ENCODE results near the gene TUBB. TPM values are rescaled to one million over a fixed set of nuclear protein-coding genes. Genes with fewer than 3 reads are reported as not detected.

TUBB gene
- total and polyA plus RNA-seq, 2 donors (not counting 3 experiments of a cell fraction or from before 2014, with no cell fraction given), result 1,276 to 1,408 TPM

GRCh38 chr6:30757261-30757904 lies 37.2 kb downstream of the TUBB start:
- Histone ChIP-seq H3K4me3 (replicated peaks in 1 of 3; ENCODE audit: insufficient read depth in 1 of 3, low read depth in 1 of 3, low read length in 3 of 3) (no peak overlapping the region), H3K9ac (replicated peaks; ENCODE audit: extremely low read depth, insufficient read depth, low read length) (no peak overlapping the region), H3K4me1 (ENCODE audit: control insufficient read depth, extremely low read depth, insufficient read depth, low read length) (peaks cover 29% of the 10 kb centered on the region), H3K9me3 (replicated peaks; ENCODE audit: control insufficient read depth, insufficient read depth, low read length) (no peaks in the 10 kb centered on the region), H3K27me3 (ENCODE audit: control insufficient read depth in 2 of 2, insufficient read depth in 2 of 2, low read length in 2 of 2) (no peaks in the 10 kb centered on the region), H2AFZ (ENCODE audit: low read depth, low read length) (no peak overlapping the region), H3K9me1 (replicated peaks; ENCODE audit: control insufficient read depth, extremely low read depth, insufficient read depth, low read length) (no peaks in the 10 kb centered on the region), H3K4me2 (ENCODE audit: insufficient read depth, low read length) (no peak overlapping the region), H3K27ac (ENCODE audit: insufficient read depth, low read depth, low read length) (no peak overlapping the region), H3K79me2 (ENCODE audit: control insufficient read depth, insufficient read depth, low read length) (no peaks in the 10 kb centered on the region), H4K20me1 (replicated peaks; ENCODE audit: control insufficient read depth, extremely low read depth, insufficient read depth, low read length) (no peaks in the 10 kb centered on the region), H3K36me3 (ENCODE audit: control insufficient read depth in 2 of 2, extremely low read depth in 1 of 2, insufficient read depth in 2 of 2, low read length in 2 of 2) (no peaks in the 10 kb centered on the region)
- CTCF ChIA-PET, result interaction anchor here (0.9 to 1.6 kb wide), 3 partner anchors 12 to 64 kb away, joined by 3 to 4 read pairs (median 3); no protein-coding TSS in a partner anchor
- TF ChIP-seq POLR2A (IDR thresholded peaks at IDR 0.05; ENCODE audit: low read depth, low read length) (no peak), GATA2 (IDR thresholded peaks at IDR 0.05; ENCODE audit: insufficient read depth, insufficient read length, low read depth, low read length) (no peak), CTCF (IDR thresholded peaks at IDR 0.05; ENCODE audit: extremely low read depth in 1 of 2, insufficient read depth in 1 of 2, low read depth in 1 of 2, low read length in 2 of 2) (no peak), FOS (IDR thresholded peaks at IDR 0.05; ENCODE audit: borderline replicate concordance, insufficient read depth, low read length) (no peak), JUN (IDR thresholded peaks at IDR 0.05; ENCODE audit: borderline replicate concordance, insufficient read depth, insufficient read length, low read depth) (no peak), POLR2AphosphoS5 (IDR thresholded peaks at IDR 0.05; ENCODE audit: insufficient read depth, low read depth, low read length) (no peak), EZH2 (IDR thresholded peaks at IDR 0.05; ENCODE audit: borderline replicate concordance, low read depth, low read length, severe bottlenecking) (no peak), MYC (IDR thresholded peaks at IDR 0.05; ENCODE audit: low read depth, low read length) (no peak)
- POLR2A ChIA-PET, result no interaction called here
- dilution Hi-C loops (cut with MboI; ENCODE audit: extremely low pct_ligation_motif_present, low sequenced_read_pairs), result no loop called here
- intact Hi-C loops (cut with micrococcal nuclease), result no loop called here
- FAIRE-seq (no peak), DNase-seq (ENCODE audit: low read depth, low spot score) (no peak)
- BruUV-seq (replicated peaks), result no TSS peak
